Aorta (tissue), 5 donors: ENCODE measurements around the gene SLC22A7. TPM values are rescaled to one million over a fixed set of nuclear protein-coding genes. Genes with fewer than 3 reads are reported as not detected.

Experiments
- ATAC-seq: fragments of 200-7000 bp; cut with Tn5 transposase; one replicate; pipeline ENCODE4 v1.9.1; 2022; ENCODE audit warnings: moderate library complexity; ENCODE audit not compliant: low FRiP score
- DNase-seq, 2 donors: peaks; one replicate each; pipeline ENCODE4 v3.0.0-alpha.2; 2020
- H3K27ac ChIP-seq, 2 donors: one replicate each; pipeline ENCODE4 v1.5.1; 2013; ENCODE audit warnings: low read length in 2 of 2, mild to moderate bottlenecking in 2 of 2, moderate library complexity in 2 of 2, control low read depth in 1 of 2, inconsistent platforms in 1 of 2, low read depth in 1 of 2
- H3K27me3 ChIP-seq, 2 donors: one replicate each; pipeline ENCODE4 v1.6.1; 2013; ENCODE audit warnings: control low read depth in 1 of 2, low read length in 1 of 2, mild to moderate bottlenecking in 1 of 2, moderate library complexity in 1 of 2; ENCODE audit not compliant: insufficient read depth in 2 of 2, control insufficient read depth in 1 of 2
- H3K36me3 ChIP-seq, 2 donors: one replicate each; pipeline ENCODE4 v1.6.1; 2013; ENCODE audit warnings: control low read depth in 1 of 2, low read length in 1 of 2, mild to moderate bottlenecking in 1 of 2; ENCODE audit not compliant: insufficient read depth in 2 of 2, control insufficient read depth in 1 of 2
- H3K4me1 ChIP-seq, 2 donors: one replicate each; pipeline ENCODE4 v1.6.1; 2013; ENCODE audit warnings: low read length in 2 of 2, control low read depth in 1 of 2, mild to moderate bottlenecking in 1 of 2, moderate library complexity in 1 of 2; ENCODE audit not compliant: insufficient read depth in 2 of 2, control insufficient read depth in 1 of 2
- H3K4me3 ChIP-seq, 2 donors: one replicate each; pipeline ENCODE4 v1.5.1; 2013; ENCODE audit warnings: low read length in 2 of 2, control low read depth in 1 of 2, mild to moderate bottlenecking in 1 of 2
- H3K9me3 ChIP-seq: one replicate; pipeline ENCODE4 v1.6.1; 2013; ENCODE audit warnings: mild to moderate bottlenecking, low read length; ENCODE audit not compliant: control insufficient read depth
- WGBS, 2 donors: extraction: QIAGEN DNeasy Blood & Tissue Kit; methylation state at CpG; one replicate each; pipeline ENCODE4 v1.1.7; 2013; 5-methylcytosine and 5-hydroxymethylcytosine counted together
- intact Hi-C, 2 donors: fragments of 100-400 bp; cut with DNase I; formaldehyde crosslinking; loops; one replicate each; pipeline versions ENCODE4 v1.14.2 to v1.15.0; 2022
- polyA plus RNA-seq, 2 donors: library from polyadenylated mRNA; stranded (reverse); fragments of 200-250 nt; gene quantifications; one replicate each; pipeline ENCODE4 v1.2.3, GENCODE V29; 2013
- total RNA-seq, 2 donors: library from RNA; stranded (reverse); fragmentation: NEBNext Ultra II Directional; extraction: Animal tissue kit (Norgen Biotek cat#: 25700); gene quantifications; one replicate each; pipeline ENCODE4 v1.2.1, GENCODE V29; 2021
- donor health status: healthy with polysubstance abuse.
- donor health status: Bipolar disorder and iron deficiency.
- donor health status: DM: no; HTN: no; CAD: no.
- donor health status: DM: no; HTN: no; CAD: no.
- donor health status: DM: yes; HTN: yes; CAD: no.

Gene SLC22A7
- total and polyA plus RNA-seq, 4 donors: not detected

- Histone ChIP-seq H3K9me3 (no peaks in the 10 kb centered on the region), H3K27ac (no peak overlapping the region), H3K36me3 (no peaks in the 10 kb centered on the region), H3K4me3 (no peak overlapping the region), H3K27me3 (no peaks in the 10 kb centered on the region), H3K4me1 (no peaks in the 10 kb centered on the region)
- 88 to 90% methylated on average over 12 of the region's 12 CpGs for WGBS, 2 donors
- intact Hi-C loops: no loop called here
- DNase-seq (no peak), ATAC-seq (no peak)
Observed at GRCh38 chr6:43257367-43258145, 40.5 kb upstream of the SLC22A7 start.

DNA sequence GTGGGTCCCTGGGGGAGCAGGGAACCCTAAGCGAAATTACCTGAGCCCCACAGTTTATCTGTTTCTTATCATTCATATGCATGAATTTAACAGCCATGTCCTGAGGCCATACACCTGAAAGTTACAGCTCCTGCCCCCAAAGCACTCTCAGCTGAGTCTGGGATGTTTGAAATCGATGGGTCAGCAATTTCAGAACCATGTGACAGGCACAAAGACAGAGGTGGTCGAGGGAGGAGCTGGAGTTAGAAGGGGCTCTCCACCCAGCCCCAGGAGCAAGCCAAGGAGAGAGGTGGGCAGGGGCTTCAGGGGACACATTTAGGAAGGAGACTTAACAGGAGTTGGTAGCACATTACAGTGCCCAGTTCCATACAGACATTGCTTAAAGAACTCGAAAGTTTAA is 39.9 kb upstream of the SLC22A7 start:
- Histone ChIP-seq H3K4me1 (no peaks in the 10 kb centered on the region), H3K9me3 (no peaks in the 10 kb centered on the region), H3K4me3 (no peak overlapping the region), H3K36me3 (no peaks in the 10 kb centered on the region), H3K27me3 (no peaks in the 10 kb centered on the region), H3K27ac (no peak overlapping the region)
- ATAC-seq (no peak), DNase-seq (no peak)
- WGBS, 2 donors: 74% methylated on average over 4 of the region's 4 CpGs
- intact Hi-C loops: no loop called here

DNA sequence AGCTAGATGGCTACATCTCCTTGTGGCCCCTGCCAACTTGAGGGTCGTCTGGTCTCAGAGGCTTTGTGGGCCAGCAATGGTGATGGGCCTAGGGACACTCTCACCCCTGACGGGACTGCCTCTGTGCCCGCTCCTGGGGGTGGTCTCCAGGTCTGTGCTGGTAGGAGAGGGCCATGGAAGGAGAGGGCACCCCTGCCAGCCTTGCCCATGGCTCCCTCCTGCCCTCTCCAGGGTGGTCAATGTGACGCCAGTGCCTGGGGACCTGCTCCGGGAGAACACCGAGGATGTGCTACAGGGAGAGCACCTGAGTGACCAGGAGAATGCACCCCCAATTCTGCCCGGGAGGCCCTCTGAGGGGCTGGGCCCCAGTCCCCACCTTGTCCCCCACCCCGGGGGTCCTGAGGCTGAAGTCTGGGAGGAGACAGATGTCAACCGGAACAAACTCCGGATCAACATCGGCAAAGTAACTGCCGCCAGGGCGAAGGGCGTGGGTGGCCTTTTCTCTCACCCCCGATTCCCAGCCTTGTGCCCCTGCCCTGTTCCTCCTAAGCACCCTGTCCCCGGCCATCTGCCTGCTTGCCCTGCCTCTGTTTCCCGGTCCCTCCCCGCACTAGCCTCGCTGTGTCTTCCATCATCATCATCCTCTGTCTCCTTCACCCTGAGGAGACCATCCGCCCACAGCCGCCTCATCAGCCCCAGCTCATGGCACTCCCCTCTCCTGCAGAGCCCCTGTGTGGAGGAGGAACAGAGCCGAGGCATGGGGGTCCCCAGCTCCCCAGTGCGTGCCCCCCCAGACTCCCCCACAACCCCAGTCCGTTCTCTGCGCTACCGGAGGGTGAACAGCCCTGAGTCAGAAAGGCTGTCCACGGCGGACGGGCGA is 39.0 kb upstream of the SLC22A7 start:
- Histone ChIP-seq H3K36me3 (no peaks in the 10 kb centered on the region), H3K4me3 (no peak overlapping the region), H3K9me3 (no peaks in the 10 kb centered on the region), H3K27ac (no peak overlapping the region), H3K27me3 (no peaks in the 10 kb centered on the region), H3K4me1 (no peaks in the 10 kb centered on the region)
- no peak for DNase-seq
- intact Hi-C loops: no loop called here
- no peak for ATAC-seq
- WGBS, 2 donors: 90 to 93% methylated on average over 29 to 30 of the region's 30 CpGs

GRCh38 chr6:43260791-43261190 is 37.3 kb upstream of the SLC22A7 start:
- Histone ChIP-seq H3K36me3 (no peaks in the 10 kb centered on the region), H3K4me1 (no peaks in the 10 kb centered on the region), H3K27ac (no peak overlapping the region), H3K4me3 (no peak overlapping the region), H3K9me3 (no peaks in the 10 kb centered on the region), H3K27me3 (no peaks in the 10 kb centered on the region)
- 67 to 80% methylated on average over 4 of the region's 4 CpGs for WGBS, 2 donors
- no peak for DNase-seq
- no peak for ATAC-seq
- intact Hi-C loops: loop anchor here in 1 of 2 donors (5.0 kb wide), 1 partner anchor 72 kb away; no protein-coding TSS in a partner anchor

- no peak for ATAC-seq
- no peak for DNase-seq
- Histone ChIP-seq H3K4me1 (no peaks in the 10 kb centered on the region), H3K27ac (no peak overlapping the region), H3K9me3 (no peaks in the 10 kb centered on the region), H3K4me3 (no peak overlapping the region), H3K27me3 (no peaks in the 10 kb centered on the region), H3K36me3 (no peaks in the 10 kb centered on the region)
- intact Hi-C loops: loop anchor here in 1 of 2 donors (5.0 kb wide), 1 partner anchor 71 kb away; no protein-coding TSS in a partner anchor
- WGBS, 2 donors: 80 to 85% methylated on average over 5 of the region's 5 CpGs
Observed at GRCh38 chr6:43261198-43261597, 36.9 kb upstream of the SLC22A7 start.

DNA sequence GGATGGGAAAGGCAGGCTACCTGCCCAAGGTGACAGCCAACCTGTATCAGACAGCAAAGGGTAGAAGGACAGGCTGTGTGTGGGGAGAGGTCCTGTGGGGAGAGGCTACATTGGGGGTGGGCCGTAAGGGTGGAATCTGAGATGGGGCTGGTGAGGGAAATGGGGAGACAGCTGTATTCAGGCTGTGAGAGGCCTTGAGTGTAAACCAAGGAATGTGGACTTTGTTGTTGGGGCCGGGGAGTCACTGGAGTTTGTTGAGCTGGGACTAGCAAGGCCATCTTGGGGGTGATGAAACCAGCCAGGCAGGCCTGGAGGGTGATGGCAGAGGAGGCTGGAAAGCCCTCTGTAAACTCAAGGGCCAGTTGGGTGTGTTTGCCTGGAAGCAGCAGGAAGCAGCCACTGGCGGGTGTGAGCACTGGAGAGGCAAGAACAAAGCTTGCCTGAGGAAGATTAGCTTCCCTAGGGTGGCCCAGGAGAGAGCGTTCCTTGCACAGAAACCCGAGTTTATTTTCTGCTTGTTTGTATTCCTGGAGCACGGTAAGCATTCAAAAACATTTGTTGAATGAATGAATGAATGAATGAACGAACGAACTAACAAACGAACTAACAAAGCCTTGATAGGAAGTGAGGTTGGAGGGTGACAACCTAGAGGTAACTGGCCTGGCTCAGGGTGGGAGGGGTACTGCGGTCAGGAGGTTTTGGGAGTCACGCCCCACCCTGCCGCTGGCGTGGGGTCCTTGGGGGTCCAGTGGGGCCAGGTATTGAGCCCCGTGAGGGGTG is 35.9 kb upstream of the SLC22A7 start:
- WGBS, 2 donors: 88 to 91% methylated on average over 14 of the region's 14 CpGs
- H3K4me1 ChIP-seq: no peaks in the 10 kb centered on the region
- H3K9me3 ChIP-seq: no peaks in the 10 kb centered on the region
- H3K27me3 ChIP-seq: no peaks in the 10 kb centered on the region
- no peaks in the 10 kb centered on the region for H3K36me3 ChIP-seq
- intact Hi-C loops: loop anchor here in 1 of 2 donors (5.0 kb wide), 1 partner anchor 70 kb away; no protein-coding TSS in a partner anchor
- DNase-seq (no peak), ATAC-seq (no peak)
- no peak overlapping the region for H3K4me3 ChIP-seq
- no peak overlapping the region for H3K27ac ChIP-seq

DNA sequence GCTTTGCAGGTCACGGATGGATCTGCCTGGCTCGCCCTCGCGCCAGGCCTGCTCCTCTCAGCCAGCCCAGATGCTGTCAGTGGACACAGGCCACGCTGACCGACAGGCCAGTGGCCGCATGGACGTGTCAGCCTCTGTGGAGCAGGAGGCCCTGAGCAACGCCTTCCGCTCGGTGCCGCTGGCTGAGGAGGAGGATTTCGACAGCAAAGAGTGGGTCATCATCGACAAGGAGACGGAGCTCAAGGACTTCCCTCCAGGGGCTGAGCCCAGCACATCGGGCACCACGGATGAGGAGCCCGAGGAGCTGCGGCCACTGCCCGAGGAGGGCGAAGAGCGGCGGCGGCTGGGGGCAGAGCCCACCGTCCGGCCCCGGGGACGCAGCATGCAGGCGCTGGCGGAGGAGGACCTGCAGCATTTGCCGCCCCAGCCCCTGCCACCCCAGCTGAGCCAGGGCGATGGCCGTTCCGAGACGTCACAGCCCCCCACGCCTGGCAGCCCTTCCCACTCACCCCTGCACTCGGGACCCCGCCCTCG is 35.2 kb upstream of the SLC22A7 start:
- no peaks in the 10 kb centered on the region for H3K9me3 ChIP-seq
- intact Hi-C loops: loop anchor here in 1 of 2 donors (5.0 kb wide), 1 partner anchor 69 kb away; no protein-coding TSS in a partner anchor
- no peak for ATAC-seq
- 90 to 91% methylated on average over 33 to 39 of the region's 39 CpGs for WGBS, 2 donors
- DNase-seq: no peak
- no peaks in the 10 kb centered on the region for H3K27me3 ChIP-seq
- H3K36me3 ChIP-seq: no peaks in the 10 kb centered on the region
- no peaks in the 10 kb centered on the region for H3K4me1 ChIP-seq
- H3K27ac ChIP-seq: no peak overlapping the region
- H3K4me3 ChIP-seq: no peak overlapping the region
